K562 treated with DMSO at 1 percent for 24 hours (cell line): Measurements from ENCODE around the gene LRRC8B. TPM values are rescaled to one million over a fixed set of nuclear protein-coding genes. Genes with fewer than 3 reads are reported as not detected.

Experiments
- total RNA-seq: library from RNA; unstranded; fragments of 300-600 nt; gene quantifications from 2 replicates; pipeline ENCODE4 v1.2.3, GENCODE V29; 2022; ENCODE audit warnings: low read depth; ENCODE audit not compliant: insufficient read depth

LRRC8B gene
- total RNA-seq: 6.6 and 7.2 TPM in 2 replicates

DNA sequence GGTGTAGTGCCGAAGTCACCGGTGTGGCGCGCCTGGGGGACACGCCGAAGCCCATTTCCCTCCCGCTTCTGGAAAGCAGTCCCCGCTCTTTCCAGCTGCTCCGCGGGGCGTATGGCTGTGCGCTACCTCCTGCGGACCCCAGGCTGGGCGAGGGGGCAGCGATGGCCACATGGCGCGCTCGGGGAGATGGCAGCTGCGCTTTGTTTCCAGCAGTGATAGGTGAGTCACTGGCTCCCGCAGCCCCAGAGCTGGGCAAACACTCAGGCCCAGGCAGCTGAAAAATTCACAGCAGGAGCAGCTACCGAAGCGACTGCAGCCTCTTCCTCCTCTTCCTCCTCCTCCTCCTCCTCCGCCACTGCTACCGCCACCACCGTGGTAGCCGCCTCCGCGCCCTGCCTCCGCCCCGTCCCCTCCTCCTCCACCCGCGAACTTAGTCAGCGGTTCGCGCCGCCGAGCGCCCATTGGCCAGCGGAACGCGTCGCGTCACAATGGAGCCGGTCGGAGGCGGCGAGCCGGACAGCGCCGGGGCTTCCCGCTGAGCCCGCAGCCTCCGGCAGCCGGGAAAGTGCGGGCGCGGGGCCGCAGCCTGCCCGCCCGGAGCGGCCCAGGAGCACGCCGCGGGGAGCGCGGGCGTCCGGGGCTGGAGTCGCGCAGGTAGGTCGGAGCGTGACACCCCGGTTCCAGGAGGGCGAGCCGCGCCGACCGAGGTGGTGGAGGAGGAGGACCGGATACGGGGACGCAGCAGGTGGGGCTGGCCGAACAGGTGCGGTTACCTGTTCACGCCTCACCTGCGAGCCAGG lies at the start of gene LRRC8B:
TSS of gene LRRC8B (plus strand) at position 461 of the 800 bp plus-strand sequence. CDS start 57,822 bp downstream, outside the sequence.

DNA sequence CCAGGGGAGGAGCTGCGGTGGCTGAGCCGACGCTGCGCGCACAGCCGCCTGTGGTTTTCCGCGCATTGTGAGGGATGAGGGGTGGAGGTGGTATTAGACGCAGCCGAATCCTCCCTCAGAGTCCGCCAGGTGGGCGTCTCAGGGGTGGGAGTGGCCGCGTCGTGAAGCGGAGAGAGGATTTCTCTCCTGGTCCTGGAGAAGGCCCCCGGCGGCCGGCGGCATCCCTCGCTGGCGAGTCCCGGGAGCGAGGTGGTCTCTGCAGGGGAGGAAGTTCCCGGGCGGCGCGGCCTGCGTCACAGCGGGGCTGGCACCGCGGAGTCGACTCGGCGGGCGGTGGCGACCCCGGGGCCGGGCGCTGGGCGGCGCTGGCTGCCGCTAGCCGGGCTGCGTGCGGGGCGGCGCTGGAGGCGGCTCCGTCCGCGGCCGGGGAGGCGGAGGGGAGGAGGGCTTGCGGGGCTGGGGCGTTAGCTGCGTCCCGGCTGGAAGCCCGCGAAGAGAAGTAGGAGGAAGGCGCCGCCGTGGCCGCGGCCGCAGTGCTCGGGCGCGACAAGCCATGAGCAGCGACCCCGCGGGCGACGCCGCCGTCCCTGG lies 108.1 kb downstream of the LRRC8B start, which contains the start of gene LRRC8C:
TSS of gene LRRC8C (plus strand) at position 464 of the 591 bp plus-strand sequence. CDS start 53,354 bp downstream, outside the sequence.

Other genes starting within 250 kb of the LRRC8B start
- gene GBP6, start 160.8 kb upstream of the LRRC8B start, total RNA-seq: not detected in 2 replicates
- gene LRRC8C, start 108.3 kb downstream of the LRRC8B start, total RNA-seq: 6.2 and 8.7 TPM in 2 replicates